Erythroblast (primary cell): ENCODE measurements around the gene SPRN.
"Not testable (repeated sequence)": the region's sequence is repeated elsewhere in the genome, so short reads cannot be mapped to it uniquely, and the experiment has no call there.

Source experiments
- DNase-seq, 2 experiments: peaks; one replicate each; lab custom pipeline; 2025; lab: John Stamatoyannopoulos, UW
- GATA1 ChIP-seq: IDR thresholded peaks from 2 replicates; pipeline ENCODE4 v1.6.1; 2011; ENCODE audit warnings: low read depth, mild to moderate bottlenecking, control low read depth, low read length, moderate library complexity
- POLR2A ChIP-seq: IDR thresholded peaks from 2 replicates; pipeline ENCODE4 v1.6.1; 2011; ENCODE audit warnings: mild to moderate bottlenecking, low read length

Gene SPRN

GRCh38 chr10:133424601-133425000 is at the start of gene SPRN:
Gene SPRN, minus strand, starts transcription at chr10:133424625. Its CDS starts 944 bp downstream, at chr10:133423681.
- DNase-seq: not testable (repeated sequence)

- no peak for DNase-seq
- TF ChIP-seq GATA1: no peak
- no peak for TF ChIP-seq POLR2A
Observed at GRCh38 chr10:133474027-133474426, 49.6 kb upstream of the SPRN start.

- TF ChIP-seq POLR2A (no peak), GATA1 (no peak)
- DNase-seq: no peak
Observed at GRCh38 chr10:133473270-133473669, 48.8 kb upstream of the SPRN start.

- DNase-seq: no peak
- TF ChIP-seq GATA1 (no peak), POLR2A (no peak)
Observed at GRCh38 chr10:133471300-133472109, 47.1 kb upstream of the SPRN start.

GRCh38 chr10:133469205-133469604 is 44.8 kb upstream of the SPRN start:
- DNase-seq: not testable (repeated sequence)

- DNase-seq: no peak
- TF ChIP-seq POLR2A (no peak), GATA1 (no peak)
Observed at GRCh38 chr10:133467286-133467911, 43.0 kb upstream of the SPRN start.

GRCh38 chr10:133466683-133467275 is 42.4 kb upstream of the SPRN start:
- no peak for DNase-seq
- TF ChIP-seq GATA1 (no peak), POLR2A (no peak)

- no peak for DNase-seq
Observed at GRCh38 chr10:133465950-133466474, 41.6 kb upstream of the SPRN start.

GRCh38 chr10:133465191-133465949 is 40.9 kb upstream of the SPRN start:
- DNase-seq: no peak
- TF ChIP-seq POLR2A (no peak), GATA1 (no peak)

More at GRCh38 chr10:133465950-133466474, 41.6 kb upstream of the SPRN start:
- no peak for TF ChIP-seq POLR2A
- no peak for TF ChIP-seq GATA1

GRCh38 chr10:133464582-133465031 is 40.2 kb upstream of the SPRN start:
- no peak for TF ChIP-seq GATA1
- no peak for TF ChIP-seq POLR2A
- no peak for DNase-seq

GRCh38 chr10:133462512-133463305 is 38.3 kb upstream of the SPRN start:
- no peak for DNase-seq
- TF ChIP-seq GATA1 (no peak), POLR2A (no peak)

GRCh38 chr10:133461841-133462240 is 37.4 kb upstream of the SPRN start:
- TF ChIP-seq GATA1: no peak
- TF ChIP-seq POLR2A: no peak

GRCh38 chr10:133461027-133461426 is 36.6 kb upstream of the SPRN start:
- TF ChIP-seq POLR2A (no peak), GATA1 (no peak)
- no peak for DNase-seq

More at GRCh38 chr10:133461841-133462240, 37.4 kb upstream of the SPRN start:
- DNase-seq: no peak
